ENCODE data around the gene LANCL3. TPM values are rescaled to one million over a fixed set of nuclear protein-coding genes. Genes with fewer than 3 reads are reported as not detected.
"Not testable (repeated sequence)": the region's sequence is repeated elsewhere in the genome, so short reads cannot be mapped to it uniquely, and the experiment has no call there.

LANCL3 gene
- total RNA-seq, 1 donor = 1.2 TPM

DNA sequence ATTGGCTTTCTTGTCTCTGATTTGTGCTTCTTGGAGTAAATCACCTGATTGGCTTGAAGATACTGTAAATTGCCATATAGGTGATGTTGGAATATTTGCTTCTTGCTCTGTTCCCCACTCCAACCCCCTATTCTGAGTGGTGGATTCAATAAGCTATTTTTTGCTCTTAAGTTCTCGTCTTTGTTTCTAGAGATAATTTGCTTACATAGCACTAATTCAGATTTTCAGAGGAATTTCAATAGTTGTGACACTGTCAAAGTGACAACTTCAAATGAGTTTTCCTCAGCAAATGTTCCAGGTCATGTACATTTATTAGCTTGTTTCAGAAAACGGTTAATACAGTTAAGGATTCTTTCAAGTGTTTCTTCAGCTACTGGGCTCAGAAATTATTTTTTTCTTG is 18.6 kb downstream of the LANCL3 start:
- Histone ChIP-seq H3K4me1 (ENCODE audit: insufficient read depth, low read length) (no peaks in the 10 kb centered on the region), H3K4me3 (ENCODE audit: low read length) (no peak overlapping the region), H3K27me3 (ENCODE audit: insufficient read depth, low read length) (no peaks in the 10 kb centered on the region), H3K9me3 (ENCODE audit: low read depth, low read length) (no peaks in the 10 kb centered on the region)

DNA sequence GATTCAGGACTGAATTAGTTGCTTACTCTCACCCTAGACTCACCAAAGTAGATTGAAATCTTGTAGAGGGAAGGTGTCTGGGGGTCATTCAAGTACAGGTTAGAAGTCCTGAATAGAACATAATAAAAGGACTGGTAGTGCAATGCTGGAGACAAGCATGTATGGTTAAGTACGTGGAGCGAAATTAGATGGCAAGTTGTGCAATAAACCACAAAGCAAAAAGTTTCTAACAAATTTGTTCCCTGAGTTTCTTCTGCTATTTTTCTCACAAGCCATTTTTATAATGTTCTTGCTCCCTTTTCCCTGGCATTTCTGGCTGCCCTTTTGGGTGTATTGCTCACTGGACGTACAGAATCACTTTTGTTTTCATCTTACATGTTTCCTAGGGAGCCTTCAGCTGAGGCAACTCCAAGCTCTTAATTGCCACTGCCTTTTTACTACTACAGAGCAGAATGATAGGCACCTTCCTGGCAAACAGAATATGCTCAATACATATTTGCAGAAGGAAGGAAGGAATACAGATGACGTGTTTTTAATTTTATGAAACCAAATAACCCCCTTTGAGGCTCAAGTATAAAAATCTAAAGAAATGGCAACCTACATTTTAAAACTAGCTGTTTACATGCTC is 23.4 kb downstream of the LANCL3 start:
- Histone ChIP-seq H3K27me3 (ENCODE audit: insufficient read depth, low read length) (no peaks in the 10 kb centered on the region), H3K9me3 (ENCODE audit: low read depth, low read length) (no peaks in the 10 kb centered on the region), H3K4me3 (ENCODE audit: low read length) (no peak overlapping the region), H3K4me1 (ENCODE audit: insufficient read depth, low read length) (no peaks in the 10 kb centered on the region)

DNA sequence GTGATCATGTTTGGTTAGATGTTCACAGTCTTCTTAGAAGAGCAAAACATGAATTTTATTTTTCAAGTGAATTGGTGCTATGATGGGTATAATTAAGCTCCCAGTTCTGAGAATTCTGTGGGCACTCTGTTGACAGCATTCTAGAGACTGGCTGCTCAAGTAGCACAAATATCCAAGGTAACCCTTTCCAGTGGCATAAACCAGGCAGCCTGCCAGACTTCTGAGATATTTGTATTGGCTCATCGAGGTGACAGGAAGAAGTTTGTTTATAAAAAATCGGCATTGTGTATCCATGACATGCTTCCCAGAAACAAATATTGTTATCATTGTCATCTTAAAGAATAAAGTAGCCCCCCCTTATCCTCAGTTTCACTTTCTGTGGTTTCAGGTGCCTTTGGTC is 28.3 kb downstream of the LANCL3 start:
- Histone ChIP-seq H3K4me1 (ENCODE audit: insufficient read depth, low read length) (no peaks in the 10 kb centered on the region), H3K9me3 (ENCODE audit: low read depth, low read length) (no peaks in the 10 kb centered on the region), H3K4me3 (ENCODE audit: low read length) (no peak overlapping the region), H3K27me3 (ENCODE audit: insufficient read depth, low read length) (no peaks in the 10 kb centered on the region)

DNA sequence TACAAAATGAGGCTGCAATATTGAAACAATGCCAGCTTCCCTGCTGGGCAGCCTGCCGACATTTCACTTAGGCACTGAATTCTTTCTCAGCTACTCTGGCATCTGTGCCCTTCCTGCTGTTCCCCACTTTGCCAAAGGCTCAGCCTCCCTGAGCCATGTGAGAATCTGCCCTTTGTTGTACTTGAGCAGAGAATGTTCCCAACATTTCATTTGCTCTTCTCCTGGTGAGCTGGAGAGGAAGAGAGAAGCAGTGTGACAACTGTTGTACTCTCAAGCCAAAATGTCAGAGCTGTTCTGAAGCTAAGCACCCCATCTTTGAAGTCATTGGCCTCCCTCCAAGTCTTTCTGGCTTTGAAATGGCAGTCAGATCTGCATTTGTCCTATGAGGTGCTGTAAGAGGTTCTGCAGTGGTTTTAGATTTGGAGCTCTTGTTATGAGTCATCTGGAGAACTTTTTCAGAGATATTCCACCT is 32.5 kb downstream of the LANCL3 start:
- Histone ChIP-seq H3K27me3 (ENCODE audit: insufficient read depth, low read length) (no peaks in the 10 kb centered on the region), H3K9me3 (ENCODE audit: low read depth, low read length) (no peaks in the 10 kb centered on the region), H3K4me1 (ENCODE audit: insufficient read depth, low read length) (no peaks in the 10 kb centered on the region), H3K4me3 (ENCODE audit: low read length) (no peak overlapping the region)

DNA sequence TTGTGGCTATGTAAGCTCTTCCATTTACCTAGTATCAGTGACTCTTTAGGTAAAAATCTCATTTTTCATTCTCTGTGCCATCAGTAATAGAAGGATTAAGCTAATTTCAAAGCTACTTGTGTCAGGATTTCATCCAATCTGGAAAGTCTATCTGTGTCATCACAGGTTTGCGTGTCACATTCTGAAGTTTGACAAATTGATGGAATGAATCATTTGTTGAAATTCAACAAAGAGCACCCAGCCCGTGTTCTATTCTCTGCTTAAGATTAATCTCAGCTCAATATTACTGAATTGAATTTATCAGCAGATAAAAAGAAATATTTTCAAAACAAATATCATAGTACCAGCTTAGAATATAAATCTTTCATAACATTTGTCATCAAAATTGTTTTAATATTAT is 35.8 kb downstream of the LANCL3 start:
- no peaks in the 10 kb centered on the region for H3K4me1 ChIP-seq (ENCODE audit: insufficient read depth, low read length)
- no peaks in the 10 kb centered on the region for H3K9me3 ChIP-seq (ENCODE audit: low read depth, low read length)
- H3K4me3 ChIP-seq (ENCODE audit: low read length) = no peak overlapping the region
- H3K27me3 ChIP-seq (ENCODE audit: insufficient read depth, low read length) = no peaks in the 10 kb centered on the region

DNA sequence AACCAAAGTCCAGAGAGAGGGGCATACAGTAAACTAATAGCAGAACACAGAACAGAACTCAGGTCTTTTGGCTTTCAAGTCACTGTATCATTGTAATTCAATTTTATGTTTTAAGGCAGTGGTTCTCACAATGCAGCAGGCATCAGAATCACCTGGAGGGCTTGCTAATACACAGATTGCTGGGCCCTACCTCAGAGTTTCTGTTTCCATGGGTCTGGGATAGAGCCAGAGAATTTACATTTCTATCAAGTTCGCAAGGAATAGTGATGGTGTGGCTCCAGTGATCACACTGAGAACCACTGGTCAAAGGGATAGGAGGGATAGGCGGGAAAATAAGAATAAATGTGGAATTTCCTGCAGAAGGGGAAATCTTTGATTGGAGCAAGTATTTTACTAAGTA is 36.7 kb downstream of the LANCL3 start:
- Histone ChIP-seq H3K4me3 (ENCODE audit: low read length) (no peak overlapping the region), H3K9me3 (ENCODE audit: low read depth, low read length) (no peaks in the 10 kb centered on the region), H3K4me1 (ENCODE audit: insufficient read depth, low read length) (no peaks in the 10 kb centered on the region), H3K27me3 (ENCODE audit: insufficient read depth, low read length) (no peaks in the 10 kb centered on the region)

DNA sequence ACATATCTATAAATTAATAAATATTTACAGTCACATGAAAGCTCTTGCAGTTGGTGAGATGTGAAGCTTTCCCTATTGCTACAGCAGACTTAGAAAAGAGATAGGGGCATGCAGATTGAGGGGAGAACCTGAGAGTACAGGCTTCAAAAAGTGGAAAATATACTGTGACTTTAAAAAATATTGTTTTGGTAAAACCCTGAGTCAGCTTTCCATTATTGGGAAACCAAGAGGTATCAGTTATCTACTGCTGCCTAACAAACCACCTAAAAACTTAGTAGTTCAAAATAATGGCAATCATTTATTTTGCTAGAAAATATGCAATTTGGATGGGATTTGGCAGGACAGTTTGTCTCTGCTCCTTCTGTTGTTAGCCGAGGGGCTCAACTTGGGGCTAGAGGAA is 38.3 kb downstream of the LANCL3 start:
- H3K27me3 ChIP-seq (ENCODE audit: insufficient read depth, low read length) = no peaks in the 10 kb centered on the region
- H3K4me1 ChIP-seq (ENCODE audit: insufficient read depth, low read length) = no peaks in the 10 kb centered on the region
- no peak overlapping the region for H3K4me3 ChIP-seq (ENCODE audit: low read length)
- no peaks in the 10 kb centered on the region for H3K9me3 ChIP-seq (ENCODE audit: low read depth, low read length)

DNA sequence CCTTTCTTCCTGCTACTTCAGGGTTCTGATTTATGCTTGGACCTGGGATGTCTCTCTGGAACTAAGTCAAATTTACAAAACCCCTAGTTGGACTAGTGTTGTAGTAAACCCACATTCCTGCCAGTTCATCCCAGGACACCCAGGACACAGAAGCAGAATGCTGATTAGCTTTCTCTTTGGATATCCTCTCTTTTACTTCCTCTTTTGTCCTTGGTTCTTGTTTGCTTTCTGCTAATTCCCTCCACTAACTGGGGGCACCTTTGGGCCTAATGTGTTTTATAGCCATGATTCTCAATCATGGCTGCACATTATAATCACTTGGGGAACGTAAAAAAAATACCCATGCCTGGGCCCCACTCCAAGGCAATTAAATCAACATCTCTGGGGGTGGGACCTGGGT is 42.5 kb downstream of the LANCL3 start:
- Histone ChIP-seq H3K9me3 (ENCODE audit: low read depth, low read length) (no peaks in the 10 kb centered on the region), H3K4me3 (ENCODE audit: low read length) (no peak overlapping the region), H3K27me3 (ENCODE audit: insufficient read depth, low read length) (no peaks in the 10 kb centered on the region), H3K4me1 (ENCODE audit: insufficient read depth, low read length) (no peaks in the 10 kb centered on the region)

DNA sequence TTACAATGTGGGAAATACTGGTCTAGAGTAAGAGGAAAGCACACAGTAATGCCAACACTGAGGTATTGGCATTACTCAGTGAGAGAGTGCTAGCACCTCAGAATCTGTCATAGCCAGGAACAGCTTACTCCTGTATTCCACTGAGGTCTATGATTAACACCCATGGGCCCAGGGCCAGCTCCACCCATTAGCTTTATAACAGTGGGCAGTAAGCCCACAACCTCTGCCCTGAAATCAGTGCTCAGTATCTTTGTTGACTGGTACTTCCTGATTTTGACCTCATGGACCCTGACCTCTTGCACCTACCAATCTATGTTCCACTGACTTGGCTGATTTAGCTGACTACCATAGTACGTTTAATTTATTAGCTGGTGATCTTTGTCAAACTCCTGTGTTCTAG is 56.1 kb downstream of the LANCL3 start:
- no peaks in the 10 kb centered on the region for H3K27me3 ChIP-seq (ENCODE audit: insufficient read depth, low read length)
- H3K9me3 ChIP-seq (ENCODE audit: low read depth, low read length) = no peaks in the 10 kb centered on the region
- H3K4me3 ChIP-seq (ENCODE audit: low read length) = no peak overlapping the region
- no peaks in the 10 kb centered on the region for H3K4me1 ChIP-seq (ENCODE audit: insufficient read depth, low read length)

DNA sequence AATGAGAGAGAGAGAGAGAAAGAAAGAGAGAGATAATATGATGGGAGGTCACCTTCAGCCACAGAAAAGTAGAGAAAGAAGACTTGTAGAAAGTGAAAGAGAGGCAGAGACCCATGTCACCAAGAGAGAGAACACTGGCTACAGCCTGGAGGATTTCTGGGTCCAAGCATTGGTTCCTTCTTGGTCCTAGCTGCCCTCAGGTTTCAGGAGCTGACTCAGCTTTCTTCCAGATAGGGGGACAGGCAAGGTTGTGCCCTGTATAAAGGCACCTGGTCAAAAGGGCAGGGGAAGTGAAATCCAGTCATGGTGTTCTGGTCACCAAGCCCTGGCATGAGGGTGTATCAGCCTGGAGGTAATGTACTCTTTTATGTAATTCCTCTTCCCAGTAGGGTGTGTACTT is 66.6 kb downstream of the LANCL3 start:
- no peaks in the 10 kb centered on the region for H3K9me3 ChIP-seq (ENCODE audit: low read depth, low read length)
- no peak overlapping the region for H3K4me3 ChIP-seq (ENCODE audit: low read length)
- no peaks in the 10 kb centered on the region for H3K4me1 ChIP-seq (ENCODE audit: insufficient read depth, low read length)
- H3K27me3 ChIP-seq (ENCODE audit: insufficient read depth, low read length) = no peaks in the 10 kb centered on the region

DNA sequence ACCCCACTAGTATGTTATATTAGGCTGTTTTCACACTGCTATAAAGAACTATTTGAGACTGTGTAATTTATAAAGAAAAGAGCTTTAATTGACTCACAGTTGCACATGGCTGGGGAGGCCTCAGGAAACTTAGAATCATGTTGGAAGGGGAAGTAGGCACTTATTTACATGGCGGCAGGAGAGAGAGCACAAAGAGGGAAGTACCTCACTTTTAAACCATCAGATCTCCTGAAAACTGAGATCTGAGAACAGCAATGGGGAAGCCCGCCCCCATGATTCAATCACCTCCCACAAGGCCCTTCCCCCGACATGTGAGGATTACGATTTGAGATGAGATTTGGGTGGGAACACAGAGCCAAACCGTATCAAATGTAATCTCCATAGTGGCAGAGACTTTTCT is 68.7 kb downstream of the LANCL3 start:
- Histone ChIP-seq H3K27me3 (ENCODE audit: insufficient read depth, low read length) (no peaks in the 10 kb centered on the region), H3K4me1 (ENCODE audit: insufficient read depth, low read length) (no peaks in the 10 kb centered on the region), H3K9me3 (ENCODE audit: low read depth, low read length) (no peaks in the 10 kb centered on the region), H3K4me3 (ENCODE audit: low read length) (no peak overlapping the region)

DNA sequence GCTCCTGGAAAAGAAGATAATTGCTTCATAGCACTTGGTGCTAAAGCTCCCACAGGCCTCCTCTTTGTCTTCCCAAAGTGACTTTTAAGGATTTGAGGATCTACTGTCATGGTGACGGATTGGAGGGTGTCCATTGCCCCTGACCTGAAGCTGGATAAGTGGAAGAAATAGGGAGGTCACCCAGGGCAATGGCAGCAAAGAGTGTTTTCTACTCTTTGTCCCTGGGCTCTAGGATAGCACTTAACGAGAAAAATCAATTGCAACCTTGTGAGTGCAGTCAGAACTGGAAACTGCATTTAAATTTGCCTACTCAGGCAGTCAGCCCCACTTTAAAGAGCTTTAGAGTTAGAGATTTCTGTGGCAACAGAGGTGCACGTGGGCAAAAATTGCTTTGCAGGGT is 70.4 kb downstream of the LANCL3 start:
- Histone ChIP-seq H3K27me3 (ENCODE audit: insufficient read depth, low read length) (no peaks in the 10 kb centered on the region), H3K4me1 (ENCODE audit: insufficient read depth, low read length) (no peaks in the 10 kb centered on the region), H3K9me3 (ENCODE audit: low read depth, low read length) (no peaks in the 10 kb centered on the region), H3K4me3 (ENCODE audit: low read length) (no peak overlapping the region)

DNA sequence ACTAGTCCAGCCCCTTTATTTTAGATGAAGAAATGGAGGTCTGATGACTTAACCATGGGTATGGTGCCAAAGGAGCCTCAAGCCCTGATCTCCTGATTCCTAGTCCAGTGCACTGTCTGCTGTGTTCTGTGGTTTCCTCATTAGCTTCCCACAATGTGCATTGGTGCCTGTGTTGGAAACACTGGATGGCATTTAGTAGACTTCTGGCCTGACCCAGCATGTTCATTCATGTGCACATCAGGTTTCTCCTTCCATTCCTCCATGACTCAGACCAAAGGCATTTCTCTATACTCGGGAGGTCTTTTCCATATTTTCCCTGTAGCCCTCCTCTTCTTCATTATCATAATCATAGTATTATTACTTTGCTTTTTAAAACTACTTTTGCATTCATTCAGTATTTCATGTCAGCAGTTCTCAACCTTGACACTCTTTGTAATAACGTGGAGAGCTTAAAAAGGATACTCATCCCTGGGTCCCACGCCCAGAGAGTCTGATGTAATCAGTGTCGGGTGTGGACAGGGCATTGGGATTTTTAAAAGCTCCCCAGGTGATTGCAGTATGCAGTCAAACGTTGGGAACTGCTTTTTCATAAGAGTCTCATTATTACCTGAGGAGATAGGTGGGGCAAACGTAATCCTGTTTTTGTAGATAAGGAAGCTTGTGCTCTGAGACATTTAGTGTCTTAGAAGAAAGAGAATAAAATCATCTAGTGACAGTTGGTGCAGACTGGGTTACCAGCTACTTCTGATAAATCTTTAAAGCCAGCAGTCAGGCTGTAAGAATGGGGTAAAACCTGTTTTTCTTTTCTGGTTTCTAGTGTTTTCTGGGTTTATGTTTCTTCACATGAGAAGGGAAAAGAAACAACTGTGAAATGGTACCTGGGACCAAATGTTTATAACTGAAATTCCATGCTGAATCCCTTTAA is 73.2 kb downstream of the LANCL3 start:
- Histone ChIP-seq H3K4me3 (ENCODE audit: low read length) (no peak overlapping the region), H3K27me3 (ENCODE audit: insufficient read depth, low read length) (no peaks in the 10 kb centered on the region), H3K4me1 (ENCODE audit: insufficient read depth, low read length) (no peaks in the 10 kb centered on the region), H3K9me3 (ENCODE audit: low read depth, low read length) (no peaks in the 10 kb centered on the region)

DNA sequence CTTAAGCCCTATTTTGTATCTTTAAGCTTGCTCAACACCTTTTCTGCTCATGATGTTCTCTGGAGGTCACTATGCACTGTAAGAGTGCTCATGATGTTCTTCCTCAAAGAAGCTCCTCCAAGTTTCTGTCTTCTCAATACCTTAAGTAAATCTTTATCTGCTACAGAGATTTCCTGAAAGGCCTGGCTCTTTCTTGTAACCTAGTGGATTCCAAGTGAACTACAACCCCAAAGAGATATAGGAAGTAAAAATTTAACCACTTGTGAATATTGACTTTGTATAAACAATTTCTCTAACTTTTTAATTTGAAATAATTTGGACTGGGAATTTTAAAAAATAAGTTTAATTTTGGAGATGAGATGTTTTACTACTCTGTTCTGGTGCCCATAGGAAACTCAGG is 74.8 kb downstream of the LANCL3 start:
- Histone ChIP-seq H3K4me3 (ENCODE audit: low read length) (no peak overlapping the region), H3K9me3 (ENCODE audit: low read depth, low read length) (no peaks in the 10 kb centered on the region), H3K4me1 (ENCODE audit: insufficient read depth, low read length) (no peaks in the 10 kb centered on the region), H3K27me3 (ENCODE audit: insufficient read depth, low read length) (no peaks in the 10 kb centered on the region)

DNA sequence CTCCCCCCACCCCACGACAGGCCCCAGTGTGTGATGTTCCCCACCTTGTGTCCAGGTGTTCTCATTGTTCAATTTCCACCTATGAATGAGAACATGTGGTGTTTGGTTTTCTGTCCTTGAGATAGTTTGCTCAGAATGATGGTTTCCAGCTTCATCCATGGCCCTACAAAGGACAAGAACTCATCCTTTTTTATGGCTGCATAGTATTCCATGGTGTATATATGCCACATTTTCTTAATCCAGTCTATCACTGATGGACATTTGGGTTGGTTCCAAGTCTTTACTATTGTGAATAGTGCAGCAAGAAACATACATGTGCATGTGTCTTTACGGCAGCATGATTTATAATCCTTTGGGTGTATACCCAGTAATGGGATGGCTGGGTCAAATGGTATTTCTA is 79.4 kb downstream of the LANCL3 start:
- H3K4me1 ChIP-seq (ENCODE audit: insufficient read depth, low read length); H3K9me3 ChIP-seq (ENCODE audit: low read depth, low read length); H3K4me3 ChIP-seq (ENCODE audit: low read length); H3K27me3 ChIP-seq (ENCODE audit: insufficient read depth, low read length): not testable (repeated sequence)

Measured in mononuclear cell (primary cell).